CD4-positive, CD25-positive, alpha-beta regulatory T cell (primary cell): ENCODE results near the gene NQO2. TPM values are rescaled to one million over a fixed set of nuclear protein-coding genes. Genes with fewer than 3 reads are reported as not detected.
"Not testable (repeated sequence)": the region's sequence is repeated elsewhere in the genome, so short reads cannot be mapped to it uniquely, and the experiment has no call there.

ENCODE experiments used
- ATAC-seq, 2 donors: fragments of 150-1000 bp; cut with Tn5 transposase; one replicate each; pipeline ENCODE4 v1.10.0; 2021; ENCODE audit warnings: low read depth in 2 of 2, moderate number of reproducible peaks in 2 of 2, moderate library complexity in 1 of 2
- DNase-seq, 3 donors: peaks; one replicate each; pipeline versions ENCODE4 v3.0.0 to v3.0.0-alpha.2; 2012 to 2022; ENCODE audit warnings: mixed read lengths in 1 of 3
- H3K27ac ChIP-seq: one replicate; pipeline ENCODE4 v1.7.0; 2013; ENCODE audit warnings: mild to moderate bottlenecking, low read length; ENCODE audit not compliant: insufficient read depth, poor library complexity, severe bottlenecking
- H3K27me3 ChIP-seq: one replicate; pipeline ENCODE4 v1.7.0; 2013; ENCODE audit warnings: low read length; ENCODE audit not compliant: control insufficient read depth, insufficient read depth
- H3K36me3 ChIP-seq: one replicate; pipeline ENCODE4 v1.7.0; 2013; ENCODE audit warnings: mild to moderate bottlenecking, low read length, moderate library complexity; ENCODE audit not compliant: control insufficient read depth, insufficient read depth
- H3K4me1 ChIP-seq: 2 replicates; pipeline ENCODE4 v1.7.0; 2013; ENCODE audit warnings: mild to moderate bottlenecking, low read length; ENCODE audit not compliant: insufficient read depth, control insufficient read depth, poor library complexity, severe bottlenecking
- H3K4me3 ChIP-seq: one replicate; pipeline ENCODE4 v1.7.0; 2013; ENCODE audit warnings: low read depth, mild to moderate bottlenecking, low read length, moderate library complexity
- H3K9me3 ChIP-seq, 2 experiments: 1 replicate in 1 of 2; 2 replicates in 1 of 2; pipeline ENCODE4 v1.7.0; 2013; ENCODE audit warnings: low read length in 2 of 2, mild to moderate bottlenecking in 1 of 2, moderate library complexity in 1 of 2; ENCODE audit not compliant: control insufficient read depth in 2 of 2
- H3K27ac Mint-ChIP-seq, 3 donors: one replicate each; pipeline ENCODE4 v1.8.0; 2020 to 2022; ENCODE audit warnings: mild to moderate bottlenecking in 3 of 3, mixed read lengths in 3 of 3, moderate library complexity in 2 of 3
- H3K27me3 Mint-ChIP-seq: one replicate; pipeline ENCODE4 v1.8.0; 2022; ENCODE audit warnings: mild to moderate bottlenecking, mixed read lengths
- H3K36me3 Mint-ChIP-seq: one replicate; pipeline ENCODE4 v1.8.0; 2020; ENCODE audit warnings: mixed read lengths
- H3K4me1 Mint-ChIP-seq, 4 donors: one replicate each; pipeline ENCODE4 v1.8.0; 2020 to 2022; ENCODE audit warnings: mixed read lengths in 4 of 4, mild to moderate bottlenecking in 1 of 4
- H3K4me3 Mint-ChIP-seq, 4 donors: one replicate each; pipeline ENCODE4 v1.8.0; 2020 to 2022; ENCODE audit warnings: mild to moderate bottlenecking in 4 of 4, mixed read lengths in 4 of 4, moderate library complexity in 3 of 4
- H3K9me3 Mint-ChIP-seq, 7 donors: one replicate each; pipeline ENCODE4 v1.8.0; 2020 to 2022; ENCODE audit warnings: mixed read lengths in 7 of 7, mild to moderate bottlenecking in 3 of 7, moderate library complexity in 2 of 7
- polyA plus RNA-seq, 4 donors: library from polyadenylated mRNA; unstranded; fragments of 300-500 nt; fragmentation: Illumina TruSeq; gene quantifications; one replicate each; pipeline ENCODE4 v1.2.3, GENCODE V29; 2021
- total RNA-seq: library from RNA; stranded (reverse); gene quantifications from one replicate; pipeline ENCODE4 v1.2.3, GENCODE V29; 2022

Gene NQO2
- total and polyA plus RNA-seq, 5 donors from 2014 or later, result 27.4 to 109 (median 58.0) TPM

DNA sequence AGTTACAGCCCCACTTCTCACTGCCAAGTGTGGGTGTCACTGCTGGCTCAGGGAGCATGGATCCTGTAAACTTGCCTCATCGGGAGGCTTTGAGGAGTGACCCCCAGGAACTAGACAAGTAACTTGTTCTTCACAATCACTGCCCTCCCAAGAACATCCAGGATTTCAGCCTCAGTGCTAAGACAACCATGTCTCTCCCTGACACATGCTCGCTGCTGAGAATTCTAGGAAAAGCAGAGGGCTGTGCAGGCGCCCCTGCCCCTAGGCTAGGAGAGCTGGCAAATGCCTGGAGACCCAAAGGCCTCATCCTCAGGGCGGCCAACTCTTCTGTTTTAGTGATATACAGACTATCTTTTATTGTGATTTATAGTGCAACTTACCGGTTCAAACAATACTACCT is 3.5 kb downstream of the NQO2 start:
- H3K9me3 ChIP-seq, ATAC-seq, H3K27me3 ChIP-seq, H3K4me3 ChIP-seq, H3K27me3 Mint-ChIP-seq, H3K9me3 Mint-ChIP-seq, H3K27ac ChIP-seq, DNase-seq: not testable (repeated sequence)
- Histone ChIP-seq H3K36me3 (peaks cover 18% of the 10 kb centered on the region), H3K4me1 (peaks cover 24% of the 10 kb centered on the region)
- H3K4me1 Mint-ChIP-seq, result peaks cover 7 to 39% (median 24%) of the 10 kb centered on the region in 4 donors
- H3K27ac Mint-ChIP-seq, result peak overlapping the region in 2 of 3 donors; percentile 81 to 94
- H3K36me3 Mint-ChIP-seq, result peaks cover 43% of the 10 kb centered on the region
- peak overlapping the region in 1 of 4 donors; percentile 42 for H3K4me3 Mint-ChIP-seq

GRCh38 chr6:3005077-3005476 is 5.4 kb downstream of the NQO2 start:
- Mint-ChIP-seq H3K27ac (no peak overlapping the region), H3K36me3 (peaks cover 58% of the 10 kb centered on the region)
- peaks cover 22% of the 10 kb centered on the region for H3K36me3 ChIP-seq

GRCh38 chr6:3005874-3006273 is 6.2 kb downstream of the NQO2 start:
- Histone ChIP-seq H3K4me3 (no peak overlapping the region), H3K27me3 (no peaks in the 10 kb centered on the region), H3K27ac (no peak overlapping the region), H3K9me3 (peaks cover 6% of the 10 kb centered on the region in 2 experiments), H3K4me1 (peaks cover 8% of the 10 kb centered on the region), H3K36me3 (peaks cover 30% of the 10 kb centered on the region)
- ATAC-seq (no peak), DNase-seq (no peak)
- H3K4me1 Mint-ChIP-seq, result peaks cover 6 to 22% (median 18%) of the 10 kb centered on the region in 4 donors
- peaks cover 66% of the 10 kb centered on the region for H3K36me3 Mint-ChIP-seq
- H3K4me3 Mint-ChIP-seq, result no peak overlapping the region
- no peak overlapping the region for H3K27ac Mint-ChIP-seq
- peaks cover 0 to 10% (median 2%) of the 10 kb centered on the region in 7 donors for H3K9me3 Mint-ChIP-seq
- no peaks in the 10 kb centered on the region for H3K27me3 Mint-ChIP-seq

More at GRCh38 chr6:3005077-3005476, 5.4 kb downstream of the NQO2 start:
- Mint-ChIP-seq H3K4me1 (peaks cover 6 to 28% (median 18%) of the 10 kb centered on the region in 4 donors), H3K4me3 (no peak overlapping the region), H3K27me3 (no peaks in the 10 kb centered on the region), H3K9me3 (peaks cover 0 to 3% (median 0%) of the 10 kb centered on the region in 7 donors)
- H3K27ac ChIP-seq, result no peak overlapping the region
- no peaks in the 10 kb centered on the region for H3K9me3 ChIP-seq
- H3K27me3 ChIP-seq, result no peaks in the 10 kb centered on the region
- ATAC-seq (no peak), DNase-seq (no peak)
- H3K4me3 ChIP-seq, result no peak overlapping the region
- peaks cover 14% of the 10 kb centered on the region for H3K4me1 ChIP-seq

DNA sequence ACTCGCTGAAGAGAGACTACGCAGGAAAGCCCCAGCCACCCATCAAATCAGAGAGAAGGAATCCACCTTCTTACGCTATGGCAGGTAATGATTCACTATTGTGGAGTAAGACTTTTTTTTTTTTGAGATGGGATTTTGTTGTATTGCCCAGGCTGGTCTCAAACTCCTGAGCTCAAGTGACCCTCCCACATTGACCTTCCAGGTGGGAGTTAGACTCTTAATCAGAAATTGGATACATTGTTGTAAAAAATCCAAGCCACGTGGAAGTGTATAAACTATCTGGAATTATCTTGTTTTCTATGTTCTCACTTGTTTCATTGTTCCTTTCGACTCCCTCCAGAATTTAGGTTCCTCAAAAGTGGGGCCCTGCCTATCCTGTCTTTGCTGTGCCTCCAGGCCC is 6.8 kb downstream of the NQO2 start:
- ATAC-seq (no peak), DNase-seq (no peak)
- Histone ChIP-seq H3K4me3 (no peak overlapping the region), H3K9me3 (peaks cover 12% of the 10 kb centered on the region in 2 experiments), H3K4me1 (peaks cover 6% of the 10 kb centered on the region), H3K27ac (no peak overlapping the region), H3K27me3 (no peaks in the 10 kb centered on the region), H3K36me3 (peaks cover 33% of the 10 kb centered on the region)
- H3K36me3 Mint-ChIP-seq, result peaks cover 72% of the 10 kb centered on the region
- peaks cover 0 to 16% (median 3%) of the 10 kb centered on the region in 7 donors for H3K9me3 Mint-ChIP-seq
- peaks cover 6 to 20% (median 16%) of the 10 kb centered on the region in 4 donors for H3K4me1 Mint-ChIP-seq
- no peak overlapping the region for H3K4me3 Mint-ChIP-seq
- no peaks in the 10 kb centered on the region for H3K27me3 Mint-ChIP-seq
- no peak overlapping the region for H3K27ac Mint-ChIP-seq

GRCh38 chr6:3007571-3007970 is 7.9 kb downstream of the NQO2 start:
- H3K27ac Mint-ChIP-seq, result no peak overlapping the region
- H3K4me3 Mint-ChIP-seq, result no peak overlapping the region
- peaks cover 17 to 23% of the 10 kb centered on the region in 2 experiments for H3K9me3 ChIP-seq
- DNase-seq (no peak), ATAC-seq (no peak)
- H3K36me3 Mint-ChIP-seq, result peaks cover 78% of the 10 kb centered on the region
- H3K4me3 ChIP-seq, result no peak overlapping the region
- H3K36me3 ChIP-seq, result peaks cover 38% of the 10 kb centered on the region
- H3K9me3 Mint-ChIP-seq, result peaks cover 2 to 25% (median 5%) of the 10 kb centered on the region in 7 donors
- peaks cover 0 to 13% (median 6%) of the 10 kb centered on the region in 4 donors for H3K4me1 Mint-ChIP-seq
- H3K27me3 ChIP-seq, result no peaks in the 10 kb centered on the region
- H3K4me1 ChIP-seq, result no peaks in the 10 kb centered on the region
- no peak overlapping the region for H3K27ac ChIP-seq
- H3K27me3 Mint-ChIP-seq, result no peaks in the 10 kb centered on the region

DNA sequence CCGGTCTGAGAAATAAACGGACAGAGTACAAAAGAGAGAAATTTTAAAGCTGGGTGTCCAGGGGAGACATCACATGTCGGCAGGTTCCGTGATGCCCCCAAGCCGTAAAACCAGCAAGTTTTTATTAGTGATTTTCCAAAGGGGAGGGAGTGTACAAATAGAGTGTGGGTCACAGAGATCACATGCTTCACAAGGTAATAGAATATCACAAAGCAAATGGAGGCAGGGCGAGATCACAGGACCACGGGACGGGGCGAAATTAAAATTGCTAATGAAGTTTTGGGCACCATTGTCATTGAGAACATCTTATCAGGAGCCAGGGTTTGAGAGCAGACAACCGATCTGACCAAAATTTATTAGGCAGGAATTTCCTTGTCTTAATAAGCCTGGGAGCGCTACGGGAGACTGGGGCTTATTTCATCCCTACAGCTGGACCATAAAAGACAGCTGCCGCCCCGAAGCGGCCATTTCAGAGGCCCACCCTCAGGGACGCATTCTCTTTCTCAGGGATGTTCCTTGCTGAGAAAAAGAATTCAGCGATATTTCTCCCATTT is 9.1 kb downstream of the NQO2 start:
- H3K4me1 ChIP-seq, H3K27ac ChIP-seq, H3K27me3 ChIP-seq, H3K27me3 Mint-ChIP-seq, H3K4me3 Mint-ChIP-seq, H3K27ac Mint-ChIP-seq, DNase-seq, ATAC-seq, H3K4me3 ChIP-seq: not testable (repeated sequence)
- peaks cover 79% of the 10 kb centered on the region for H3K36me3 Mint-ChIP-seq
- H3K9me3 Mint-ChIP-seq, result peaks cover 2 to 29% (median 5%) of the 10 kb centered on the region in 7 donors
- H3K36me3 ChIP-seq, result peaks cover 40% of the 10 kb centered on the region
- peaks cover 19 to 23% of the 10 kb centered on the region in 2 experiments for H3K9me3 ChIP-seq
- peaks cover 0 to 11% (median 3%) of the 10 kb centered on the region in 4 donors for H3K4me1 Mint-ChIP-seq

DNA sequence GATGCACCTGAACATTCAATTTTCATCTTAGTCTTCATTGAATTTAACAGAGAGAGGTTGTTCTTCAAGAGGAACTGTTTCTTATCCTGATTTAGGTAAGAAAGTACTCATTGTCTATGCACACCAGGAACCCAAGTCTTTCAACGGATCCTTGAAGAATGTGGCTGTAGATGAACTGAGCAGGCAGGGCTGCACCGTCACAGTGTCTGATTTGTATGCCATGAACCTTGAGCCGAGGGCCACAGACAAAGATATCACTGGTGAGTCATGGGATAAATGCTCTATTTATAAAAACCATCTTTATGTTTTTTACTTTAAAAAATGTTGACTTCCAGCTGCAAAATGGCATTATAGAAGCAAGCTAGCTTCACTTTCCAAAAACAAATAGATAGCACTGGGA is 10.2 kb downstream of the NQO2 start:
- no peaks in the 10 kb centered on the region for H3K27me3 Mint-ChIP-seq
- DNase-seq, result no peak
- H3K4me1 ChIP-seq, result no peaks in the 10 kb centered on the region
- H3K4me3 ChIP-seq, result no peak overlapping the region
- peaks cover 39% of the 10 kb centered on the region for H3K36me3 ChIP-seq
- peaks cover 0 to 11% (median 3%) of the 10 kb centered on the region in 4 donors for H3K4me1 Mint-ChIP-seq
- no peak for ATAC-seq
- H3K27ac ChIP-seq, result no peak overlapping the region
- H3K9me3 ChIP-seq, result peaks cover 19 to 23% of the 10 kb centered on the region in 2 experiments
- H3K36me3 Mint-ChIP-seq, result peaks cover 85% of the 10 kb centered on the region
- H3K27ac Mint-ChIP-seq, result no peak overlapping the region
- H3K9me3 Mint-ChIP-seq, result peaks cover 2 to 29% (median 5%) of the 10 kb centered on the region in 7 donors
- no peak overlapping the region for H3K4me3 Mint-ChIP-seq
- H3K27me3 ChIP-seq, result no peaks in the 10 kb centered on the region

GRCh38 chr6:3011158-3011557 is 11.5 kb downstream of the NQO2 start:
- Mint-ChIP-seq H3K4me3 (no peak overlapping the region), H3K4me1 (peaks cover 0 to 8% (median 3%) of the 10 kb centered on the region in 4 donors), H3K27ac (no peak overlapping the region), H3K36me3 (peaks cover 83% of the 10 kb centered on the region), H3K27me3 (no peaks in the 10 kb centered on the region), H3K9me3 (peaks cover 2 to 29% (median 5%) of the 10 kb centered on the region in 7 donors)
- H3K4me1 ChIP-seq, result no peaks in the 10 kb centered on the region
- H3K4me3 ChIP-seq, result no peak overlapping the region
- H3K27me3 ChIP-seq, result no peaks in the 10 kb centered on the region
- ATAC-seq, result no peak
- peaks cover 45% of the 10 kb centered on the region for H3K36me3 ChIP-seq
- H3K9me3 ChIP-seq, result peaks cover 19 to 23% of the 10 kb centered on the region in 2 experiments
- no peak overlapping the region for H3K27ac ChIP-seq
- no peak for DNase-seq
